Natural killer cell (primary cell): ENCODE data around the gene TSC1. TPM values are rescaled to one million over a fixed set of nuclear protein-coding genes. Genes with fewer than 3 reads are reported as not detected.

Experiments
- ATAC-seq, 3 donors: fragments of 150-1000 bp in 2 of 3; fragments of 200-7000 bp in 1 of 3; cut with Tn5 transposase; 1 replicate in 1 of 3; 2 replicates in 2 of 3; pipeline ENCODE4 v1.10.0; 2021; ENCODE audit warnings: mild to moderate bottlenecking in 2 of 3, moderate library complexity in 2 of 3
- DNase-seq, 2 donors: peaks; one replicate each; pipeline versions ENCODE4 v3.0.0 to v3.0.0-alpha.2; 2013 to 2021; ENCODE audit warnings: mixed read lengths in 1 of 2
- H3K27ac ChIP-seq: one replicate; pipeline ENCODE4 v1.5.1; 2013; ENCODE audit warnings: mild to moderate bottlenecking, low read length
- H3K27me3 ChIP-seq: one replicate; pipeline ENCODE4 v1.6.1; 2013; ENCODE audit warnings: low read length; ENCODE audit not compliant: control insufficient read depth, insufficient read depth
- H3K36me3 ChIP-seq: one replicate; pipeline ENCODE4 v1.6.1; 2013; ENCODE audit warnings: low read length; ENCODE audit not compliant: control insufficient read depth, insufficient read depth
- H3K4me1 ChIP-seq: one replicate; pipeline ENCODE4 v1.6.1; 2013; ENCODE audit warnings: low read length; ENCODE audit not compliant: control insufficient read depth, insufficient read depth
- H3K4me3 ChIP-seq: one replicate; pipeline ENCODE4 v1.5.1; 2013; ENCODE audit warnings: low read length
- H3K9me3 ChIP-seq: one replicate; pipeline ENCODE4 v1.6.1; 2013; ENCODE audit warnings: low read length; ENCODE audit not compliant: control insufficient read depth, insufficient read depth
- H3K27ac Mint-ChIP-seq, 2 donors: one replicate each; pipeline ENCODE4 v1.8.0; 2022; ENCODE audit warnings: mild to moderate bottlenecking in 2 of 2, mixed read lengths in 2 of 2, moderate library complexity in 1 of 2
- H3K27me3 Mint-ChIP-seq, 2 donors: one replicate each; pipeline ENCODE4 v1.8.0; 2022; ENCODE audit warnings: low read depth in 2 of 2, mixed read lengths in 2 of 2
- H3K36me3 Mint-ChIP-seq: one replicate; pipeline ENCODE4 v1.8.0; 2022; ENCODE audit warnings: mixed read lengths
- H3K4me1 Mint-ChIP-seq, 2 donors: one replicate each; pipeline ENCODE4 v1.8.0; 2022; ENCODE audit warnings: mixed read lengths in 2 of 2
- H3K4me3 Mint-ChIP-seq: one replicate; pipeline ENCODE4 v1.8.0; 2022; ENCODE audit warnings: mild to moderate bottlenecking, moderate library complexity, mixed read lengths
- H3K9me3 Mint-ChIP-seq, 2 donors: one replicate each; pipeline ENCODE4 v1.8.0; 2022; ENCODE audit warnings: mixed read lengths in 2 of 2
- CTCF ChIP-seq: fragments of 200-600 bp; IDR thresholded peaks from one replicate; pipeline ENCODE4 v1.8.0; 2022; ENCODE audit warnings: antibody characterized with exemption
- WGBS: methylation state at CpG from one replicate; pipeline ENCODE4 v1.1.7; 2013; ENCODE audit warnings: missing lambda C conversion rate; ENCODE audit not compliant: insufficient coverage; 5-methylcytosine and 5-hydroxymethylcytosine counted together
- intact Hi-C: fragments of 100-400 bp; cut with micrococcal nuclease; formaldehyde crosslinking; loops from one replicate; pipeline ENCODE4 v1.14.2; 2022
- total RNA-seq, 4 donors: library from RNA; stranded (reverse); fragments of 120-200 nt in 1 of 4; gene quantifications; one replicate each; pipeline versions ENCODE4 v1.2.3 to v1.2.4, GENCODE V29; 2013 to 2022

The TSC1 gene
- total RNA-seq, 3 donors from 2014 or later (not counting 1 experiment from before 2014, with no cell fraction given), result 58.0 to 73.5 (median 63.3) TPM

- no peak overlapping the region for H3K4me3 ChIP-seq
- no peak overlapping the region for H3K27ac ChIP-seq
- H3K27me3 Mint-ChIP-seq, result no peaks in the 10 kb centered on the region
- no peaks in the 10 kb centered on the region for H3K27me3 ChIP-seq
- no peak for TF ChIP-seq CTCF
- H3K4me3 Mint-ChIP-seq, result no peak overlapping the region
- H3K9me3 ChIP-seq, result no peaks in the 10 kb centered on the region
- DNase-seq (no peak), ATAC-seq (no peak)
- no peaks in the 10 kb centered on the region for H3K9me3 Mint-ChIP-seq
- 86% methylated on average over 7 of the region's 7 CpGs for WGBS
- H3K4me1 Mint-ChIP-seq, result peaks cover 22 to 27% of the 10 kb centered on the region in 2 donors
- H3K27ac Mint-ChIP-seq, result peak overlapping the region in 1 of 2 donors; percentile 33
- H3K36me3 ChIP-seq, result no peaks in the 10 kb centered on the region
- H3K4me1 ChIP-seq, result peaks cover 16% of the 10 kb centered on the region
- intact Hi-C loops, result no loop called here
- H3K36me3 Mint-ChIP-seq, result no peaks in the 10 kb centered on the region
Measured at GRCh38 chr9:132946631-132947295, 2.3 kb upstream of the TSC1 start.

GRCh38 chr9:132946211-132946610, 1.8 kb upstream of the TSC1 start:
- peaks cover 16% of the 10 kb centered on the region for H3K4me1 ChIP-seq
- ATAC-seq (no peak), DNase-seq (no peak)
- peaks cover 22 to 27% of the 10 kb centered on the region in 2 donors for H3K4me1 Mint-ChIP-seq
- no peaks in the 10 kb centered on the region for H3K27me3 Mint-ChIP-seq
- no peak overlapping the region for H3K4me3 ChIP-seq
- H3K36me3 ChIP-seq, result no peaks in the 10 kb centered on the region
- H3K36me3 Mint-ChIP-seq, result no peaks in the 10 kb centered on the region
- no peaks in the 10 kb centered on the region for H3K27me3 ChIP-seq
- no peak overlapping the region for H3K27ac ChIP-seq
- H3K9me3 ChIP-seq, result no peaks in the 10 kb centered on the region
- H3K4me3 Mint-ChIP-seq, result no peak overlapping the region
- TF ChIP-seq CTCF, result no peak
- peak overlapping the region in 1 of 2 donors; percentile 98 for H3K27ac Mint-ChIP-seq
- no peaks in the 10 kb centered on the region for H3K9me3 Mint-ChIP-seq
- WGBS, result 85% methylated on average over 3 of the region's 3 CpGs
- intact Hi-C loops, result no loop called here

DNA sequence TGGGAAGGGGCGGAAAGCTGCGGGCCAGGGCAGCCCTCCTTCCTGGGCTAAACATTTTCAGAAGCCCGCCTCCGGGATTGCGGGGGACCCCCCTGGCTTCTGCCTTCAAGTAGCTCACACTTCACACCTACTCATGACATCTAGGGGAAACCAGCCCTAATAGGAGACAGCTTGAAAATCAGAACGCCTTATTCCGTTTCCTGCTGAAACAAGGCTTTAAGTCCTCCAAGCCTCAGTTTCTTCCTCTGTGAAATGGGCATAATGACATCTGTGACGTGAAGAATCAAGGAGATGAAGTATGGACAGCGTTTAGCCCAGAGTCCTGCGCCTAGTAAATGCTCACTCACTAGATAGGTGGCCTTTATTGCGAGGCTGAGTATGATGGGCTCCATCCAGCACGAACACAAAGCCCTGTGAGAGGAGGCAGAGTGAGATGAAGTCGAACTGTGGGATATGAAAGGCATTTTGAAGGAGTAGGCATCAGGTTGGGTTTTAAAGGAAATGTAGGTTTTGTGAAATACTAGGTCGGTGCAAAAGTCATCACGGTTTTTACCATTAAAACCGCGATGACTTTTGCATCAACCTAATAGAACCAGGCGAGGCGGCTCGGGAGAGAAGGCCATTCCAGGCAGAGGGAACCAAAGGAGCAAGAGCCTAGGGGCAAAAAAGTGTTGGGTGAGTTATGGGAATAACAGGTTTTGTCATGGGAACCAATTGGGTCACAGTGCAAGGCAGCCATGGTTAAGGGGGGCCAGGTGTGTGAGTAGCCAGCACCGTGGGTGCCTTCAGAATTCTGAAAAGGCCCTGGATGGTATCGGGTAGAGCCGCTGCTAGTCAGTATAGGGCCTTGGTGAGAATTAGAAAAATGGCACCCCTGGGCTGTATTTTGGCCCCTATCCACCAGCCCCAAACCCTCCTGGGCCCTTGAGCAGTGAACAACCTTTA, 1.0 kb upstream of the TSC1 start:
- peak overlapping the region; percentile 97 for H3K4me3 Mint-ChIP-seq
- H3K36me3 Mint-ChIP-seq, result no peaks in the 10 kb centered on the region
- Histone ChIP-seq H3K36me3 (no peaks in the 10 kb centered on the region), H3K4me3 (peak overlapping the region; percentile 97), H3K4me1 (peaks cover 16% of the 10 kb centered on the region), H3K27ac (peak overlapping the region; percentile 97), H3K27me3 (no peaks in the 10 kb centered on the region), H3K9me3 (no peaks in the 10 kb centered on the region)
- no peaks in the 10 kb centered on the region for H3K27me3 Mint-ChIP-seq
- DNase-seq (no peak), ATAC-seq (peak in 2 of 3 donors; percentile 10 to 30)
- H3K27ac Mint-ChIP-seq, result peak overlapping the region; percentile 98 to 99
- no peak for TF ChIP-seq CTCF
- H3K9me3 Mint-ChIP-seq, result no peaks in the 10 kb centered on the region
- WGBS, result 69% methylated on average over 23 of the region's 23 CpGs
- H3K4me1 Mint-ChIP-seq, result peaks cover 22 to 27% of the 10 kb centered on the region in 2 donors
- intact Hi-C loops, result no loop called here
